ENCODE data around the gene GIGYF1. TPM values are rescaled to one million over a fixed set of nuclear protein-coding genes. Genes with fewer than 3 reads are reported as not detected.
"Not testable (repeated sequence)": the region's sequence is repeated elsewhere in the genome, so short reads cannot be mapped to it uniquely, and the experiment has no call there.

GIGYF1 gene
- total RNA-seq, 3 donors from 2014 or later = 34.6 to 49.8 (median 48.1) TPM

DNA sequence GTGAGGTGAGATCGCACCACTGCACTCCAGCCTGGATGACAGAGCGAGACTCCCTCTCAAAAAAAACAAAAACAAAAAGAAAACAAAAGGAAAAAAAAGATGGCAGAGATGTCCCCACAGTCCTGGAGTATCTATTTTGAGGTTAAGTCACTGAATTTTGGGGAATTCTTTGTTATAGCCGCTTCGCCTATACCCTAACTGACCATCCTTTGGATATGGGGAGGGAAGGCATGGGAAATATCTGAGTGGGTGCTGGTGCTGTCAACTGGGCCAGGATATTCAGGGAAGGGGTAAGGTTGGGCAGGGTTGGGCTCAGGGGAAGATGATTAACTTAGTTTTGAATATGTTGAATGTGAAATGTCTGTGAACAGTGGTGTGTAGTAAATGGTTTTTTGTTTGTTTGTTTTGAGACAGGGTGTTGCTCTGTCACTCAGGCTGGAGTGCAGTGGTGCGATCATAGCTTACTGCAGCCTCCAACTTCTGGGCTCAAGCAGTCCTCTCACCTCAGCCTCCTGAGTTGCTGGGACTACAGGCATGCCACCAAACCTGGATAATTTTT lies 28.8 kb downstream of the GIGYF1 start:
- DNase-seq = no peak
- Histone ChIP-seq H3K36me3 (ENCODE audit: low read depth) (no peaks in the 10 kb centered on the region), H3K9me3 (no peaks in the 10 kb centered on the region), H3K4me1 (ENCODE audit: low read depth) (no peaks in the 10 kb centered on the region), H3K4me3 (no peak overlapping the region)
- TF ChIP-seq, protein P1, sequence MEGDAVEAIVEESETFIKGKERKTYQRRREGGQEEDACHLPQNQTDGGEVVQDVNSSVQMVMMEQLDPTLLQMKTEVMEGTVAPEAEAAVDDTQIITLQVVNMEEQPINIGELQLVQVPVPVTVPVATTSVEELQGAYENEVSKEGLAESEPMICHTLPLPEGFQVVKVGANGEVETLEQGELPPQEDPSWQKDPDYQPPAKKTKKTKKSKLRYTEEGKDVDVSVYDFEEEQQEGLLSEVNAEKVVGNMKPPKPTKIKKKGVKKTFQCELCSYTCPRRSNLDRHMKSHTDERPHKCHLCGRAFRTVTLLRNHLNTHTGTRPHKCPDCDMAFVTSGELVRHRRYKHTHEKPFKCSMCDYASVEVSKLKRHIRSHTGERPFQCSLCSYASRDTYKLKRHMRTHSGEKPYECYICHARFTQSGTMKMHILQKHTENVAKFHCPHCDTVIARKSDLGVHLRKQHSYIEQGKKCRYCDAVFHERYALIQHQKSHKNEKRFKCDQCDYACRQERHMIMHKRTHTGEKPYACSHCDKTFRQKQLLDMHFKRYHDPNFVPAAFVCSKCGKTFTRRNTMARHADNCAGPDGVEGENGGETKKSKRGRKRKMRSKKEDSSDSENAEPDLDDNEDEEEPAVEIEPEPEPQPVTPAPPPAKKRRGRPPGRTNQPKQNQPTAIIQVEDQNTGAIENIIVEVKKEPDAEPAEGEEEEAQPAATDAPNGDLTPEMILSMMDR (IDR thresholded peaks at IDR 0.05) = no peak
- ATAC-seq = no peak
- intact Hi-C loops (cut with DNase I, micrococcal nuclease) = no loop called here

DNA sequence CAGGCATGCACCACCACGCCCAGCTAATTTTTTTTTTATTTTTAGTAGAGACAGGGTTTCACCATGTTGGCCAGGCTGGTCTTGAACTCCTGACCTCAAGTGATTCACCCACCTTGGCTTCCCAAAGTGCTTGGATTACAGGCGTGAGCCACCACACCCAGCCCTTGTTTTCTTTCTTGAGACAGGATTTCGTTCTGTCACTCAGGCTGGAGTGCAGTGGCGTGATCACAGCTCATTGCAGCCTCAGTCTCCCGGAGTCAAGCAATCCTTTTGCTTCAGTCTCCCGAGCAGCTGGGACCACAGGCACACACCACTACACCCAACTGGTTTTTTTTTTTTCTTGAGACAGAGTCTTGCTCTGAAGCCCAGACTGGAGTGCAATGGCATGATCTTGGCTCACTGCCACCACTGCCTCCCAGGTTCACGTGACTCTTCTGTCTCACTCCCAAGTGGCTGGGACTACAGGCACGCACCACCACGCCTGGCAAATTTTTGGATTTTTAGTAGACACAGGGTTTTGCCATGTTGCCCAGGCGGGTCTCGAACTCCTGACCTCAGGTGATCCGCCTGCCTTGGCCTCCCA lies 31.8 kb downstream of the GIGYF1 start:
- intact Hi-C loops (cut with DNase I, micrococcal nuclease); H3K9me3 ChIP-seq; H3K4me3 ChIP-seq; H3K36me3 ChIP-seq (ENCODE audit: low read depth); H3K4me1 ChIP-seq (ENCODE audit: low read depth): not testable (repeated sequence)
- DNase-seq (peak in 1 of 3 donors; percentile 24), ATAC-seq (peak; percentile 8)

DNA sequence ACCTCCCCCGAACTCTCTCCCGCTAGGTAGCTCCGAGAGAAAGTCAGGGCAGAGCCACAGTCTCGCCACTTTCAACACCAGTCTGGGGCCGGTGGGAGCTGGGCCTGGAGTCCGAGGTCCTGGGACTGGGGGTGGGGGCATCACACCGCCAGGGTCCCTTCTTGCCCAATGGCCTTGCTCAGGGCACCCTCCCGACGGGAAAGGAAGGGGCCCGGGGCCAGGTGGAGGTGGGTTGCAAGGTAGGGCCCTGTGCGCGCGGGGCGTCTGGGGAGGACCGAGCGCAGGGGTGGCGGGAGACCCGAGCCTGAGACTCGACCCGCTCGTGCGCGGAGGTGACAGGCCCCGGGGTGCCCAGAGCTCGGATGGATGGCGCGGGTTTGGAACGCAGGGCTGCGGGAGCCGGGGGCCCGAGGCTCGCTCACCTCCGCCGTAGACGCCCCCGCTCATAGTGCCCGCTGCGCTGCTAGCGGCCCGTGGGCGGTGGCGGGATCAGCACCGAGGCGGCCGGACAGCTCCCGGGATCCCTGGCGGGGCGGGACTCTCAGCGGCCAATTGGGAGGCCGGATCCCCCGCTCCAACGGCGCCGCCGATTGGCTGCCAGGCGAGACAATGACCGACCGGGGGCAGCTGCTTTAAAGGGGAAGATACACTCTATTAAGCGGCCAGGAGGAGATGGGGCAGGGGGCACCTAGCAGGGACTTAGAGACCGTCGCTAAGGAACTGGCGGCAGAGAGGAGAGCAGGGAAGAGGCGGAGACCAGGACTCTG lies 38.0 kb downstream of the GIGYF1 start, which contains the start of gene ACTL6B:
ACTL6B (minus strand) TSS at position 541 of the 767 bp plus-strand sequence; CDS start at position 447, 94 bp downstream.
- no peaks in the 10 kb centered on the region for H3K36me3 ChIP-seq (ENCODE audit: low read depth)
- H3K4me1 ChIP-seq (ENCODE audit: low read depth) = no peaks in the 10 kb centered on the region
- TF ChIP-seq, protein P1 (IDR thresholded peaks at IDR 0.05) = no peak
- ATAC-seq (peak; percentile 72), DNase-seq (peak in 2 of 3 donors; percentile 56 to 63)
- intact Hi-C loops (cut with DNase I, micrococcal nuclease) = no loop called here
- H3K4me3 ChIP-seq = no peak within 1 kb of the TSS
- H3K9me3 ChIP-seq = no peaks in the 10 kb centered on the region

DNA sequence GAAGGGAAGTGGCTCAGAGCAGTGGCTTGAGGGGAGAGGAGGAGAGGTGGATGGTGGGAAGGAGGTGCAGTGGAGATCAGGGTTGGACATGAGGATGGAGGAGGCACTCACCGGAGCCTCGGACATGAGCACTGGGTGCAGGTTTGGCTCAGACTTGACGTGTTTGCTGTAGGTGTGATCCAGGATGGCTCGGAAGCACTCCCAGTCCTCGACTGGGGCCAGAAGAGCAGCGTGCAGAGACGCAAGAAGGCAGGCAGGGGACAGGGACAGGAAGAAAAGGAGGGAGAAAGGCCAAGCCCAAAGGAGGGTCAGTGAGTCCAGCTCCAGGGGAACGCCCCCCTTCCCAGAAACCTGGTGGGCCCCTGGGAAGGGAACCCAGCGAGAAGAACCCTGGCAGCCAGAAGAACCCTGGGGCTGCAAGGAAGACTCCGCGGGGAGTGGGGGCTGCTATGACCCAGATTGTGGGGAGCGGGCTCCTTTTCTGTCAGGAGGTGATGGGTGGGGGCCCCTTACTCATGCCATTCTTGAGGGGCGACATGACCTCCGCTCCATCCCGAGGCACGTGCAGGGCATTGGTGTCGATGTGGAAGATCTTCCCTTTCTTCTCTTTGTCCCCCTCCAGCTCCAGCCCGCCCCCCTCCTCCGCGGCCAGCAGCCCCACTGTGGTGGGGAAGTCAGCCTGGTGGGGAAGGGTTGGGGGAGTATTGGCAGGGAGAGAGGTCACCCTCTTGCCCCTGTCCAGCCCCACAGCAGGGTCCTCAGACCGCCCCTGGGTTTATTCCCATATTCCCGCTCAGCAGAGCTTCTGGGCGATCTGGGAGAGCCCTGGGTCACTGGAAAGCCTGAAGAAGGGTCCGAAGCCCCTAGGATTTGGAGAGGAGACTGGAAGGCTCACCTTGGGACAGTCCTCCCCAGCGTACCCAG lies 38.9 kb downstream of the GIGYF1 start:
- no peaks in the 10 kb centered on the region for H3K9me3 ChIP-seq
- DNase-seq (no peak), ATAC-seq (no peak)
- no peaks in the 10 kb centered on the region for H3K4me1 ChIP-seq (ENCODE audit: low read depth)
- H3K36me3 ChIP-seq (ENCODE audit: low read depth) = no peaks in the 10 kb centered on the region
- no peak overlapping the region for H3K4me3 ChIP-seq
- TF ChIP-seq, protein P1 (IDR thresholded peaks at IDR 0.05) = no peak
- intact Hi-C loops (cut with DNase I, micrococcal nuclease) = no loop called here

DNA sequence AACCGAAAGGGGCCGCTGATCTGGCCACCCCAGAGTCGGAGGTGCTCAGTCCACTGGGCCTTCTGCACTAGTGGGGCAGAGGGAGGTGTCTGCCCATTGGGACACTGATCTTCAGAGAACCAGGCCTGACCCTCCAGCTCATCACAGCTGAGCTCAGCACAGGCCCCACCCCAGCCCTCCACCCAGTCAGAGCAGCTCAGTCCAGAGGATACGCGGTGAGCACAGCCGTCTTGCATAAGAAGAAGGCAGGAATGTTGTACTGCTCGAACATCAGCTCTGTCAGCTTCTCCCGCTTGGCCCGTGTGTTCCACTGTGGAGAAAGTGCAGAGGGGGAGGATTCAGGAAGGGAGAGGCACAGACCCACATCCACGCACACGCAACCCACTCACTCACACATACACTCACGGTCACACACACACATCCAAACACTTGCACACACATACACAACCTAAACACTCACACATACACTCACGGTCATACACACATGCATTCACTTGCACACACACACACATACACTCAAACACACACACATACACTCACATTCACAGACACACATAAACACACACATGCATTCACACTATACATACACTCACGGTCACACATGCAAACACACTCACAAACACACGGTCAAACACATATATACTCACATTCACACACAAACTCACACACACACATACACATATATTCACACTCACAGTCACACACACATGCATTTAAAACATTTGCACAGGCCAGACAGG lies 44.1 kb downstream of the GIGYF1 start:
- TF ChIP-seq, protein P1 (IDR thresholded peaks at IDR 0.05) = no peak
- Histone ChIP-seq H3K36me3 (ENCODE audit: low read depth) (no peaks in the 10 kb centered on the region), H3K4me1 (ENCODE audit: low read depth) (no peaks in the 10 kb centered on the region), H3K9me3 (no peaks in the 10 kb centered on the region), H3K4me3 (no peak overlapping the region)
- intact Hi-C loops (cut with DNase I, micrococcal nuclease) = no loop called here
- no peak for ATAC-seq
- no peak for DNase-seq
